Measurements from ENCODE around the gene ROR1.
"Not testable (repeated sequence)": the region's sequence is repeated elsewhere in the genome, so short reads cannot be mapped to it uniquely, and the experiment has no call there.

Gene ROR1

GRCh38 chr1:64203420-64203819, 429.6 kb downstream of the ROR1 start, which contains the start of gene UBE2U:
Gene UBE2U, plus strand, starts transcription at chr1:64203623. Its CDS starts 428 bp downstream, at chr1:64204051.
- TF ChIP-seq JUND (IDR thresholded peaks at IDR 0.05; ENCODE audit: low read depth), result no peak
- DNase-seq (ENCODE audit: low read depth in 1 of 2, low spot score in 1 of 2), result no peak
- in situ Hi-C loops (cut with HindIII; ENCODE audit: low pct_unique_long_range_greater_than_20kb, low sequenced_read_pairs), result no loop called here

DNA sequence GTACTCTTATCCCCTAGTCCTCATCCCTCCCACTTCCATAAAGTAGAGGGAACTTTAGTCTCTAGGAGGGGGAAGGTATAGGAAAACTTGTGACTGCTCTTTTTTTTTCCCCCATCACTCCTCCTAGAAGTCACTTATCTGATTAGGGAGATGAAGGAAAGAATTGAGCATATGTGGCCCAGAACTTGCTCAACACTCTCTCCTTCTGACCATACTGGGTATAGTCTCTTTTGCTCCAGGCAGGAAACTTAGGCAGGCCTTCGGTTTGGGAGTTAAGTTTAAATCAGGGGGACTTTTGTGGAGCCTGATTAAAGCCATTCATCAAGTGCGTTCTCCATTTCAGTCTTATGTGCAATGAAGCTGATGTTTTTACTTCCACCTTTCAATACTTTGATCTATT, 435.4 kb downstream of the ROR1 start:
- in situ Hi-C loops (cut with HindIII; ENCODE audit: low pct_unique_long_range_greater_than_20kb, low sequenced_read_pairs), result no loop called here
- no peak for TF ChIP-seq JUND (IDR thresholded peaks at IDR 0.05; ENCODE audit: low read depth)
- DNase-seq (ENCODE audit: low read depth in 1 of 2, low spot score in 1 of 2), result no peak

- no peak for TF ChIP-seq JUND (IDR thresholded peaks at IDR 0.05; ENCODE audit: low read depth)
- no peak for DNase-seq (ENCODE audit: low read depth in 1 of 2, low spot score in 1 of 2)
- in situ Hi-C loops (cut with HindIII; ENCODE audit: low pct_unique_long_range_greater_than_20kb, low sequenced_read_pairs), result no loop called here
Observed at GRCh38 chr1:64212031-64212430, 438.2 kb downstream of the ROR1 start.

- DNase-seq (ENCODE audit: low read depth in 1 of 2, low spot score in 1 of 2), result no peak
- in situ Hi-C loops (cut with HindIII; ENCODE audit: low pct_unique_long_range_greater_than_20kb, low sequenced_read_pairs), result no loop called here
Observed at GRCh38 chr1:64215576-64215975, 441.8 kb downstream of the ROR1 start.

DNA sequence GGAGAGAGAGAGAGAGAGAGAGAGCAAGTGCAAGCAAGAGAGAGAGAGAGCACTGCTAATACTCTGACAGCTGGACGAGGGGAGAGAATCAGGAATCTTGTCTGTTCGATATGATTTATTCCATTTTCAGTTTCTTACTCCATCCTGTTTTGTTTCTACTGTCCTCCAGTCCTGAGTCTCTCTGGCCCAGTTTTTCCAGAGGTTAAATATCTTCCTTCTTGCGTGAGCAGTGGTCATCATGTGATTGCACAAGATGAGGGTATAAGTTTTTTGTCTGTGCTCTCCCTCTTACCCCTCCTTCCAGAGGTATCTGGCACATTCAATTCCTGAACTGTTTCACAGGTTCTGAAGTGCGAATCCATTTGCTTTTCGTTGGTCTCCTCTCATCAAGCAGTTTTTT, 446.4 kb downstream of the ROR1 start:
- in situ Hi-C loops (cut with HindIII; ENCODE audit: low pct_unique_long_range_greater_than_20kb, low sequenced_read_pairs), result no loop called here
- TF ChIP-seq JUND (IDR thresholded peaks at IDR 0.05; ENCODE audit: low read depth), result no peak
- DNase-seq (ENCODE audit: low read depth in 1 of 2, low spot score in 1 of 2), result no peak

More at GRCh38 chr1:64215576-64215975, 441.8 kb downstream of the ROR1 start:
- TF ChIP-seq JUND (IDR thresholded peaks at IDR 0.05; ENCODE audit: low read depth), result no peak

GRCh38 chr1:64223329-64224151, 449.7 kb downstream of the ROR1 start:
- DNase-seq (ENCODE audit: low read depth in 1 of 2, low spot score in 1 of 2), result no peak
- TF ChIP-seq JUND (IDR thresholded peaks at IDR 0.05; ENCODE audit: low read depth), result no peak
- in situ Hi-C loops (cut with HindIII; ENCODE audit: low pct_unique_long_range_greater_than_20kb, low sequenced_read_pairs), result no loop called here

DNA sequence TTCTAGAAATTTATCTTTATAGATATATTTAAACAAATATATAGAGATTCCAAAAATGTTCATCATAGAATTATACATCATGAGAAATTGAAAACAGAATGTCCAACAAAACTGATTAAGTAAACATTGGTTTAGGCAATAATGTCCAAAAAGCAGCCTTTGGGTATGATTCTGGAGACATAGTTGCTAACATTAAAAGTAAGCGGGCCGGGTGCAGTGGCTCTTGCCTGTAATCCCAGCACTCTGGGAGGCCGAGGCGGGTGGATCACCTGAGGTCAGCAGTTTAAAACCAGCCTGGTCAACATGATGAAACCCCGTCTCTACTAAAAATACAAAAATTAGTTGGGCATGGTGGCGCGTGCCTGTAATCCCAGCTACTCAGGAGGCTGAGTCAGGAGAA, 450.4 kb downstream of the ROR1 start:
- DNase-seq (ENCODE audit: low read depth in 1 of 2, low spot score in 1 of 2); in situ Hi-C loops (cut with HindIII; ENCODE audit: low pct_unique_long_range_greater_than_20kb, low sequenced_read_pairs): not testable (repeated sequence)

DNA sequence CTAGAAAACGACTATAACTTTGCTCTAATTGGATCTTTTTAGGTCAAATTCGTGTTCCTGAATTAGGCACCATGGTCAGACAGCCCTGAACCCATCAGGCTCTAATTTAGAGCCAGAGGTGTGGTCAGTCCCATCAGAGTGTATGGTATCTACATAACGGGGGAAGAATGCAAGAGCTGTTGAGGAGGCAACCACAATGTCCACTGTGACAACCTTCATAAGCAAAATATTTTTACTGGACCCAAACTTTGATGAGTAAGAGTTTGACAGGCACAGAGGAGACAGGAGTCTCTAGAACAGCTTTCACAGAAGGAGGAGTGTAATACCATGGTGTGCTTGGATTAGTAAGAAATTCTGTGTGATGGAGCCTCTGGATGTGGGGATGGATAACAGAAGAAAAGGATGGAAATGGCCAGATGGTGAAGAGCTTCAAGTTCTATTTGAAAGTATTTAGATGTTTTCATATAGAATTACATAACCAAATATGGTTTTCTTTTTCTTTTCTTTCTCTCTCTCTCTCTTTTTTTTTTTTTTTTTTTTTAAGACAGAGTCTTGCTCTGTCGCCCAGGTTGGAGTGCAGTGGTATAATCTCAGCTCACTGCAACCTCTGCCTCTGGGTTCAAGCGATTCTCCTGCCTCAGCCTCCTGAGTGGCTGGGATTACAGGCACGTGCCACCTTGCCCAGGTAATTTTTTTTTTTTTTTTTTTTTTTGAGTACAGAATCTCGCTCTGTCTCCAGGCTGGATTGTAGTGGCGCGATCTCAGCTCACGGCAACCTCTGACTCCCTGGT, 454.5 kb downstream of the ROR1 start:
- DNase-seq (ENCODE audit: low read depth in 1 of 2, low spot score in 1 of 2), result no peak
- in situ Hi-C loops (cut with HindIII; ENCODE audit: low pct_unique_long_range_greater_than_20kb, low sequenced_read_pairs), result no loop called here
- no peak for TF ChIP-seq JUND (IDR thresholded peaks at IDR 0.05; ENCODE audit: low read depth)

DNA sequence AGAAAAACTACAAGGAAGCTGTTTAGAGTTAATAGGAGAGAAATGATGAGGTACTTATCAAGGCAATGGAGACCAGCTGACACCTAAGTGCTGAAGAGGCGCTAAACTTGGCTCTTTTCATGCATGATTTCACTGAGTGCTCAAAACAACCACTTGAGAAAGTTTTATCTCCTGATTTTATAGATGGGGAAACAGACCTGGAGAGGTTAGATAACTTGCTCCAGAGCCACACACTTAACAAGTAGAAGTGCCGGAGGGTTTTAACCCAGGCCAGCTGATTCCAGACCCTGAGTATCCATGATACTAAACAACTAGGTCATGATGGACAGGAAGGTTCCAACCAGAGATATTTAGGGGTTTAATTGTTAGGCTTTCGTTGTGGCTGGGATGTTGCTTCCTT, 455.5 kb downstream of the ROR1 start:
- no peak for DNase-seq (ENCODE audit: low read depth in 1 of 2, low spot score in 1 of 2)
- in situ Hi-C loops (cut with HindIII; ENCODE audit: low pct_unique_long_range_greater_than_20kb, low sequenced_read_pairs), result no loop called here
- TF ChIP-seq JUND (IDR thresholded peaks at IDR 0.05; ENCODE audit: low read depth), result no peak
